Measurements from ENCODE around the gene ACTL6B. TPM values are rescaled to one million over a fixed set of nuclear protein-coding genes. Genes with fewer than 3 reads are reported as not detected.

ACTL6B gene
- polyA plus RNA-seq, 4 donors = 0.17 TPM; not detected in 3

DNA sequence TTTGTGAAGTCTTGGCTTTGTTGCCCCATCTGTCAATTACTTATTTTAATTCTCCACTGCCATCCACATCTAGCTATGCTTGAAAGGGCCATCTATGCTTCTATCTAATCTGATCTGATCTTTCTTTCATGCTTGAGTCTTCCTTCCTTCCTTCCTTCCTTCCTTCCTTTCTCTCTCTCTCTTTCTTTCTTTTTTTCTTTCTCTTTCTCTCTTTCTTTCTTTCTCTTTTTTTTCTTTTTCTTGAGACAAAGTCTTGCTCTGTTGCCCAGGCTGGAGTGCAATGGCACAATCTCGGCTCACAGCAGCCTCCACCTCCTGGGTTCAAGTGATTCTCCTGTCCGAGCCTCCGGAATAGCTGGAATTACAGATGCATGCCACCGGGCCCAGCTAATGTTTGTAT, 26.2 kb downstream of the ACTL6B start:
- no peak for DNase-seq (ENCODE audit: low read depth in 4 of 4, low spot score in 2 of 4)

DNA sequence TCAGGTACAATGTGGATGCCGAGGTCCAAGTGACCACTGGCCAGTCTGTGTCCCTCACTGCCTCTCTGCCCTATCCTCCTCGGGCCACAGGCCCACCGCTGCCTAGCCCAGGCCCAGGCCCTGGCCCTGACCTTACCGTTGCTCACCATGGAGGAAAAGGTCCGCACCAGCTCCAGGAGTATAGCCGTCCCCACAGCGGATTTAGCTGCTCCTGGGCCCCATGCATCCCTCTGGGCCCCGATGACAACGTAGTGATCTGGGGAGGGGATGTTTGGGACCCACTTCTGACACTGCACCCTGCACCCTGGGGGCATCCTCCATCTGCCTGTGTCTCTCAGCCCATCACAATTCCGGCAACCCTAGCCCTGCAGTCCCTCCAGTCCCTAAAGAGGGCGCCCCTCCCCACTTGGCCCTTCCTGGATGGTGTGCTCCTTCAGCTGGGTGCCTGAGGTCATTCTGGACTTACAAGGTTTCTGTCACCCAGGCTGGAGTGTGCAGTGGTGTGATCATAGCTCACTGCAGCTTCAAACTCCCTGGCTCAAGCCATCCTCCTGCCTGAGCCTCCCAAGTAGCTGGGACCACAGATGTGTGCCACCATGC, 27.0 kb downstream of the ACTL6B start:
- DNase-seq (ENCODE audit: low read depth in 4 of 4, low spot score in 2 of 4) = no peak

DNA sequence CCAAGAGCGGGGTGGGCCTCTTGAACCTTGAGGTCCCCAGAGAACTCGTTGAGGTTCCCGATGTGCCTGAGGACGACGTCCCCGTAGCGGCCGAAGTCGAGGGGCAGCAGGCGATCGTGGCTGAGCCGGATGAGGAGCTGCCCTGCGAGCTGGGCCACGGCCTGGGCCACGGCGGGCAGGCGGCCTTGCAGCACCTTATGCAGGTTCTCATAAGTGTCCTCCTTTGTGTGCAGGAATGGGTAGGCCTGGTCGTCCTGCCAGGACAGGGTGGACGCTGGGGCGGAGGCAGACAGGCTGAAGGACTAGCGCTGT, 29.1 kb downstream of the ACTL6B start:
- DNase-seq (ENCODE audit: low read depth in 4 of 4, low spot score in 2 of 4) = no peak

DNA sequence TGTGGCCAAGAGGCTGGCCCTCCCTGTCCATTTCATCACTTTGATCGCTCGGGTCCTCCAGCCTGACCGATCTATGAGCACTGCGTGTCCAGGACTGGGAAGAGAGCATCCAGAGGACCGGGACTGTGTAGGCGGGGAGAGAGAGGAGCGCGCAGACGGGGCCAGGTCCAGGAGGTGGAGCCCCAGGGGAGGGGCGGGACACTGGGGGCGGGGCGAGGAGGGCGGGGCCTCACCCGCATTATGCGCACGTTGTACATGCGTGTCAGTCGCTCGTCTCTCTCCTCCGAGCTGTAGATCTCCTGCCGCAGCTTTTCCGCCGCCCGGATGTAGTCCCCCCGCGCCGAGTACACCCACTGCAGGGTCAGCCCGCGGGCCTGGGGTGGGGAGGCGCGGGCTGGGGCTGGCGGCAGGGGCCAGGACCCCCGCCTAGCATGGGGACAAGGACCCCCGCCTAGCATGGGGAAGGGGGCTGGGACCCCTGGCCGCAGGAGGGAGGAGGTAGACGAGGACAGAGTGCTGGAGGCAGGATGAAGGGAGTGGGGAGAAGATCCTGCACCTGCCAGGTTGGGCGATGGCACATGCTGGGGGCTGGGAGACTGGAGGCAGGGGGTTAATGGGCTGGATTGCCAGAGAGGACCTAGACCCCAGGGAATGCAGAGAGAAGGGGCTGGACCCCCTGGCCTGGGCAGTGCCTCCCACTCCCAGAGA, 29.6 kb downstream of the ACTL6B start:
- no peak for DNase-seq (ENCODE audit: low read depth in 4 of 4, low spot score in 2 of 4)

DNA sequence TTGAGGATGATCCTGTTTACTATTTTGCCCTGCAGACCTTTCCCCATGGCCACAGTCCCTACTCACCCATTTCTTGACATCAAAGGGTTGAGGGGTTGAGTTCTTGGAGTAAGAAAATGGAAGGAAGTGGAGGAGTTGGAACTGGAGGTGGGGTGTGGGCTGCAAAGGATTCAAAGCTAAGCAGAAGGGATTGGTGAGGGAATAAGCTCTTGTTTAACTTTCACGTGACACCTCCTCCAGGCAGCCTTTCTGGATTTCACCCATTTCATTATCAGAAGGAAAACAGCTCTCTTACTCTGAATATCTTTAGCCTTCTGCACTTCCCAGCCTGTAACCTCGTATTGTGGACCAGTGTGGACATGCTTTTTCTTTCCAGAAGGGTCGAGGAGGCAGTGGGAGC, 30.2 kb downstream of the ACTL6B start:
- no peak for DNase-seq (ENCODE audit: low read depth in 4 of 4, low spot score in 2 of 4)

DNA sequence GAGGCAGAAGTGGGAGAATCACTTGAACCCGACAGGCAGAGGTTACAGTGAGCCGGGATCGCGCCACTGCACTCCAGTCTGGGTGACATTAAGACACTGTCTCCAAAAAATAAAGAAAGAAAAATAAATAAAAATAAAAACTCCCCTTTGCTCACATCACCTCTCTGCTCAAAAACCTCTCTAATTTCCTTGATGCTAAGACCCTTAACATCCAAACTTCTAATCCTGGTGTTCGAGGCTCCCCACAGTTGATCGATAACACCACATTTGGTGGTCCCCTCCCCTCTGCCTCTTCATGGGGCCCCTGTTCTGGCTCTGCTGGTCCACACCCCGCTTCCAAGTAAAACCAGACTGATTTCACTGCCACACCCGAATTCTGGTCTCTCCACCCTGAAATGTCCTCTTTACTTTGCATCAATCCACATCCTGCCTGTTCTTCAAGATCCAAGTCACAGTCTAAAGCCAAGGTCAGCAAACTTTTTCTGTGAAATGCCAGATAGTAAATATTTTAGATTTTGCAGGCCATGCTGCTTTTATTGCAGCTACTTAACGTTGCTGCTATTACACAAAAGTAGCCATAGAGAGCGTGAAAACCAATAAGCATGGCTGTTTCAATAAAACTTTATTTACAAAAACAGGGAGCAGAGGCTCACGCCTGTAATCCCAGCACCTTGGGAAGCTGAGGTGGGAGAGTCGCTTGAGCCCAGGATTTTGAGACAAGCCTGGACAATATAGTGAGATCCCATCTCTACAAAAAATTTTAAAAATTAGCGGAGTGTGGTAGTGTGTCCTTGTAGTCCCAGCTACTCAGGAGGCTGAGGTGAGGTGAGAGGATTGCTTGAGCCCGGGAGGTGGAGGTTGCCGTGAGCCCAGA, 32.1 kb downstream of the ACTL6B start:
- no peak for DNase-seq (ENCODE audit: low read depth in 4 of 4, low spot score in 2 of 4)

DNA sequence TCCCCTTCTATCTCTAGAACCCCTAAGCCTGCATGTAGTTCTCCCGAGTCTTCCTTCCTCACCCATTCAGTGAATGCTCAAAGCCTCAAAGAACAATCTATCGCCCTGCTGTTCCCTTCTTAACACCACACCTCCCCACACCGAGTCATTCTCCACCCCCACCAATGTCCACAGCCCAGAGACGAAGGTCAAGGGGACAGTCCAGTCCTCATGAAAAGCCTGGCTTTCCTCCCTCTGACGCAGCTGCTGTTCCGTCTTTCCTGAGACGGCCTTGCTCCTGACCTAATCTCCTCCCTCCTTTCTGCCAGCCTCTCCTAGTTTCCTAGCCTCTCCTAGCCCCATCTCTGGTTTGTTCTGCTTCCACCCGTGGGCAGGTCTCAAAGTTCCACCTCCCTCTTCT, 34.7 kb downstream of the ACTL6B start:
- no peak for DNase-seq (ENCODE audit: low read depth in 4 of 4, low spot score in 2 of 4)

DNA sequence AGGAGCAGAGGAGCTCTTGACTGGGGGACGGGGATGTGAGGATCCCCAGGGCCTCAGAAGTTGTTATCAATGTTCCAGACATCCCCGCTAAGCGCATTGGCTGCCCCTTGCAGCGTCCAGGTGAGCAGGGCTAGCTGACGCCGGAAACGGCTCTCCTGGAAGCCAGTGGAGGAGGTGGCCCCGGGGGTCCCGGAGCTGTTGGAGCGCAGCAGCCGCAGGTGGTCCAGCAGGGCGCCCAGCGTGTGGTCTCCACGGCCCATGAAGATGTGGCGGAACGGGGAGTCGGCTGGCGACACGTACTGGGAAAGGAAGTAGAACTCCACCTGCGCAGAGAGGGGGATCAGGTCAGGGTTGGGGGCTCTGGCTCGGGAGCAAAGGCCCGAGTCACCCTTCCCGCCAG, 35.4 kb downstream of the ACTL6B start:
- DNase-seq (ENCODE audit: low read depth in 4 of 4, low spot score in 2 of 4) = no peak

DNA sequence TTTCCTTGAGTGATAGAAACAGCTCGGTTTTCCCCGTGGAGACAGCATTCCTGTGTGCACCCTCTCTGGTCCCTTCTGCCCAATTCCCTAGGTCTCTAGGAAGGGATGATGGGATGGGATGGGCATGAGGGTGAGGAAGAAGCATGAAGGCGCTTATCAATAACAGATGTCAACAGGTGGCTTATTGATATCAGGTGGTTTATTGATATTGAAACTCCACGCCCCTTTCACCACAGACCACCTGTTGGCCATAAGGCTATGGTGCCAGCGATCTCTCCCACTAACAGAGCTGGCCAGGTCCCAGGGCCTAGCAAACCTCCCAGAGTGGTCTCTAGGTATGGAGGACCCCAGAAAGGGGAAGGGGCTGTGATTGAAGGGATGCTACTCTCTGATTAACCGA, 36.0 kb downstream of the ACTL6B start:
- no peak for DNase-seq (ENCODE audit: low read depth in 4 of 4, low spot score in 2 of 4)

DNA sequence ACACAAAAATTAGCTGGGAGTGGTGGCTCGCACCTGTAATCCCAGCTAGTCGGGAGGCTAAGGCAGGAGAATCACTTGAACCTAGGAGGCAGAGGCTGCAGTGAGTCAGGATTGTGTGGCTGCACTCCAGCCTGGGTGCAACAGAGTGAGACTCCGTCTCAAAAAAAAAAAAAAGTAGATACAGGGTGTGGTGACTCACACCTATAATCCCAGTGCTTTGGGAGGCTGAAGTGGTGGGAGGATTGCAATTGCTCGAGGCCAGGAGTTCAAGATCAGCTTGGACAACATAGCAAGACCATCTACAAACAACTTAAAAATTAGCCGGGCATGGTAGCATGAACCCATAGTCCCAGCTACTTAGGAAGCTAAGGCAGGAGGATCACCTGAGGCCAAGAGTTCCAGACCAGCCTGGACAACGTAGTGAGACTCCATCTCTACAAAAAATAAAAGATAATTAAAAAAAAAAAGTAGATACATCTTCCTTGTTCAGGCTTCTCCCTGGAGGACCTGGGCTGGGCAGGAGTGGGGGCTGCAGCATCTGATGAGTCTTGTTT, 41.9 kb downstream of the ACTL6B start:
- no peak for DNase-seq (ENCODE audit: low read depth in 4 of 4, low spot score in 2 of 4)

DNA sequence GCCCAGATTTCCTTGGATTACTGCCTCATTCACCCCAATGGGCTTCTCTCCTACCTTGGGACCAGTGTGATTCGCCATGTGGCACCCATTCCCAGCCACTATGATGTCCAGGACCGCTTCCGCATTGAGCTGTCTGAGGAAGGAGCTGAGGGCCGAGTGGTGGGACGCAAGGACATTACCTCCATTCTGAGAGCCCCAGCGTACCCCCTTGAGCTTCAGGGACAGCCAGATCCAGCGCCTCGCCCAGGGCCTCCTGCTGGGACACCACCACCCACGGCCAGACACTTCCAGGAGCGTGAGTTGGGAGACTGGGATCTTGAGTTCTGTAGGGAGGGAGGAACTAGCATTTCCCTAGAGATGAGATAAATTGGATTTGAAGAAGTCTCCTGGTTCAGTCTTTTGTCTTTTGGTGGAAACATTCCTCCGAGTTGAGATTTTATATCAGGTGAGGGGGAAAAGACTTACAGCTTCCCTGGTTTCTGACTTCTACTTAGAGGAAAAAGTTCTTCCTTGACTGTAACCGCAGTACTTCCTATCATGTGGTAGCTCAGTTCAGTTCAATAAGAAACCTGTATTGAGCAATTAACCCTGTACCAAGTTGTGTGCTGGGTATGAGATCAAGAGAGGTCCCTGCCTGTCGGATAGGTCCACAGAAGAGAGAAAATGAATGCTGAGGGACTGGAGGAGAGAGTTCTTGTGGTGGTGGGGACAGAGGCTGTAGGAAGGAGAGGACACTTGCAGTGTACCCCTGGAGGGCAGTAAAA, 42.7 kb downstream of the ACTL6B start:
- DNase-seq (ENCODE audit: low read depth in 4 of 4, low spot score in 2 of 4) = no peak

DNA sequence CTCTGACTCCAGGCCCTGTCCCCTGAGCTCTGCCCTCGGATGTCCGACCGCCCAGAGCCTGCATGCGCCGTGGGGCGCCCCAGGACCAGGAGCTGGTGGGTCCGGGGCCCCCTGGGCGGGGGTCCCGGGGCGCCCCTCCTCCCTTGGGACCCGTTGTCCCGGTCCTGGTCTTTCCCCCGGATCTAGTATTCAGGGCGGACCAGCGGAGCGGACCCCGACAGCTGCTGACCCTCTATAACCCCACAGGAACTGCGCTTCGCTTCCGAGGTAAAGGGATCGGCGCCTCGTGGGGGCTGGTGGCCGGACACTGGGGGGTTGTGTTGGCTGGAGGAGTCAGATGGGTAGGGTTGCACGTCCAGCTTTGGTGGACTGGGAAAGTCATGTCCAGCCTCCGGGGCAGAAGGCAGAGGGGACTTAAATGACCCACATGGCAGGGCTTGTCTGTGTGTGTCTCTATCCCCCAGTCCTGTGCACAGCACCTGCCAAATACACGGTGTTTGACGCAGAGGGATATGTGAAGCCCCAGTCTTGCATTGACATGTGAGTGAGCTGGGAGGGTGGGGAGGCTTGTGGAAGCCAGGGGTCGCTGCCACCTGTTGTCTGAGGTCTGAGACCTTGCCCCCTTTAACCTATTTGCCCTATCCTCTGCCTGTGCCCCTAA, 43.4 kb downstream of the ACTL6B start:
- no peak for DNase-seq (ENCODE audit: low read depth in 4 of 4, low spot score in 2 of 4)

DNA sequence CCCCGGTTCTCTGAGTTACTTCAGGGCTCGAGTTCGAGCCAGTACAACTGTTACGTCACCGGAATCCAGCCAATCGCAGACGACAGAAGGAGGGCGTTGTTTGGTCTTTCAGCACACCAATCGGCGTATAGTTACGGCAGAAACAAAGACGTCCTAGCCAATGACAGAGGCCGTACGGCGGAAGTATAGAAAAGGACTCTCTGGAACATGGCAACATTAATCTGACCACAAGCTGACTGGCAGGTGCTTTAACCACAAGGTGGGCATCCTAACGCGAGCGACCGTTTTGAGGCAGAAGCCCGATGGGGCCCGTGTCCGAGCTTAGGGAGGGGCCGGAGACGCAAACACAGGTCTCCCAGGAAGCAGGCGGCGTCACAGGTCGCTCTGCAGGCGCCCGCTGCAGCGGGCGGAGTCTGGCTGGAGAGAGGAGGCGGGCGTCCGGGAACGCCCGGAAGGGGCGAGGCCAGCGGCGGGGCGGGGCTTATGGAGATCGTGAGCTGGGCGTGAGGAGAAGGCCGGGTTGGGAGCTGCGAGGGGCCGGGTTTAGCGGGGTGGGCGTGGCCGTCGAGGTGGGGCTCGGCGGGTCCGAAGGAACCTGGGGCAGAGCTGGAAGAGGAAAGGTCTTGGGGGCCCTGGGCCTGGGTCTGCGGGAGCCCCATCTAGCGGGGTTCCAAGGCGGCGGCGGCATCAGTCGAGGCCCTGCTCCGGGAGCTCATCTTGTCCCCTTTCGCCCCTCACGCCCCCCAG, 44.1 kb downstream of the ACTL6B start, which contains the start of gene MOSPD3:
Gene MOSPD3 (plus strand): TSS at position 558 of the 747 bp plus-strand sequence. CDS start 252 bp downstream, outside the sequence.
- DNase-seq (ENCODE audit: low read depth in 4 of 4, low spot score in 2 of 4) = peak; percentile 98 to 100 (median 98)

DNA sequence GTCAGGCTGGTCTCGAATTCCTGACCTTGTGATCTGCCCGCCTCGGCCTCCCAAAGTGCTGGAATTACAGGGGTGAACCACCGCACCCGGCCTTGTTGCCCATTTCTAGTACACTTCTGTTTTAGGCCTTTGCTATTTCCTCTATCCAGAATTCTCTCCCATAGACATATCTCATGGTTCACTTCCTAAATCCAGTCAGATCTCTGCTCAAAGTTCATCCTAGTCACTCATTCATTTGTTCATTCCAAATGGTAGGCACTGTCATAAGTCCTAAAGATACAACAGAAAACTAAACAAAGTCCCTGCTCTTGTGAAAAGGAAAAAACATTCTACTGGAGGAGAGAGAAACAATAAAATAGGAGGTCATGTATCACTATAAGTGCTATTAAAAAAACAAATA, 46.3 kb downstream of the ACTL6B start:
- no peak for DNase-seq (ENCODE audit: low read depth in 4 of 4, low spot score in 2 of 4)

DNA sequence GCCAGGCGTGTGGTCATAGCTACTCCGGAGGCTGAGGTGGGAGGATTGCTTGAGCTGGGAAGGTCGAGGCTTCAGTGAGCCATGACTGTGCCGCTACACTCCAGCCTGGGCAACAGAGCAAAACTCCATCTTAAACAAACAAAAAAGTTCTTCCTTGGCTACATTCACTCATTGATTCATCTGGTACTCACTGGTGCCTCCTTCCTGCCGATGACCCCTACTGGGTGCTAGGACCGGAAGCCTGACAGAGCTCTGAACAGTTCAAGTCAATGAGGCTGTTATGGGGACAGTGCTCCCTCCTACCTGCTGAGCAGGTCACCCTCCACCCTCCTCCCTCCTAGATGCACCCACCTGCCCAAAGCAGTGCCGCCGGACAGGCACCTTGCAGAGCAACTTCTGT, 49.1 kb downstream of the ACTL6B start:
- DNase-seq (ENCODE audit: low read depth in 4 of 4, low spot score in 2 of 4) = no peak

DNA sequence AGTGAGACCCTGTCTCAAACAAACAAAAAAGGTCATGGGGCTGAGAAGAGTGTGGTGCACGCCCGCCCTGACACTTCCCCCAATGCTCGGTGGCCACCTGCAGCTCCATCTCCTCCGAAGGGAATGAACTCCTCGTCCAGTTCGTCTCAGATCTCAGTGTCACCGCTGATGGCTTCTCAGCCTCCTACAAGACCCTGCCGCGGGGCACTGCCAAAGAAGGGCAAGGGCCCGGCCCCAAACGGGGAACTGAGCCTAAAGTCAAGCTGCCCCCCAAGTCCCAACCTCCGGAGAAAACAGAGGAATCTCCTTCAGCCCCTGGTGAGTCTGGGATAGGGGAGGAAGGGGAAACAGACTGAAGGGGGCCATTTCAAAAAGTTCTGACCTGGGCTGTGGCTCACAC, 49.9 kb downstream of the ACTL6B start:
- DNase-seq (ENCODE audit: low read depth in 4 of 4, low spot score in 2 of 4) = no peak

DNA sequence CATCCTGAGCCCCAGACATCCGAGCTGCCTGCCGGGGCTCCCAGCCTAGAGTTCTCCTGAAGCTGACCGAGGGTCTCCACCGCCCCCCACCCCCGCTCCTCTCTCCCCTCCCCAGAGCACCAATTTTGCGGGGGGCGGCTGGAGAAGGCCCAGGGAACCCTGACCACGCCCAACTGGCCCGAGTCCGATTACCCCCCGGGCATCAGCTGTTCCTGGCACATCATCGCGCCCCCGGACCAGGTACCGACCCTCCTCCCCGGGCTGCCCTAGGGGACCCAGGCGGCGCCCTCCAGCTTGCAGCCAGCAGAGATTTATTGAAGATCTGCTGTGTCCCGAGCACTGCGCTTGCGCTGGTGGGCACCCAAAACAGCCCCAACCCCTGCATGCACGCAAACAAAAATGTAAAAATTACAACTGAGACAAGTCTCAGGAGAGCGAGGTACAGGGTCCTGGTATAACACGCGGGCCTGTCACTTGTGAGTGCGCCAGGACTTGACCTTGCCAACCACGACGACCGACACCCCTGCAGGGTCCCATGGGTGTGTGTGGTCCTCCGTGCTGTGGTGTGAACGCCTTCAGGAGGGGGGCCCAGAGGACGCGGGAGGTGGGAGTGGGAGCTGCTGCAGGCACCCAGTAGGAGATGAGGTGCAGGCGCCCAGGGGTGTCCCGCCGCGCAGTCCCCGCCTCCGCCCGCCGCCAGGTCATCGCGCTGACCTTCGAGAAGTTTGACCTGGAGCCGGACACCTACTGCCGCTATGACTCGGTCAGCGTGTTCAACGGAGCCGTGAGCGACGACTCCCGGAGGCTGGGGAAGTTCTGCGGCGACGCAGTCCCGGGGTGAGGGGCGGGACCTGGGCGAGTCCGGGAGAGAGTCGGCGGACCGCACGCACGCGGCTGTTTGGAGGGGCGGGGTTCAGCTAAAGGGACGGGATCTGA, 51.0 kb downstream of the ACTL6B start:
- no peak for DNase-seq (ENCODE audit: low read depth in 4 of 4, low spot score in 2 of 4)

All from left renal cortex interstitium (tissue), 4 donors.